DMS 273 treated with DMSO at 0.1 percent for 48 hours (cell line): ENCODE results near the gene HDHD3.

ENCODE experiments used
- DNase-seq: peaks from one replicate; lab custom pipeline; 2025; lab: John Stamatoyannopoulos, UW

HDHD3 gene

DNA sequence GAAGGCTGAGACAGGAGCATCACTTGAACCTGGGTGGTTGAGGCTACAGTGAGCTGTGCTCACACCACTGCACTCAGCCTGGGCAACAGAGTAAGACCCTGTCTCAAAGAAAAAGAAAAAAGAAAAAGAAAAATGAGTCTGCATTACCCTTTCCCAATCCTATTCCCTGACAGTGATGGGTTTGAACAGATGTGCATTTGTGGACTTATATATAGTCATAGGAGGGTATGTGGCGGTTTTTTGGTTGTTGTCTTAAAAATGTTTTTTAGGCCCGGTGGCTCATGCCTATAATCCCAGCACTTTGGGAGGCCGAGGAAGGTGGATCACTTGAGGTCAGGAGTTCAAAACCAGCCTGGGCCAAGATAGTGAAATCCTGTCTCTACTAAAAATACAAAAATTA is 13.4 kb downstream of the HDHD3 start:
- no peak for DNase-seq

DNA sequence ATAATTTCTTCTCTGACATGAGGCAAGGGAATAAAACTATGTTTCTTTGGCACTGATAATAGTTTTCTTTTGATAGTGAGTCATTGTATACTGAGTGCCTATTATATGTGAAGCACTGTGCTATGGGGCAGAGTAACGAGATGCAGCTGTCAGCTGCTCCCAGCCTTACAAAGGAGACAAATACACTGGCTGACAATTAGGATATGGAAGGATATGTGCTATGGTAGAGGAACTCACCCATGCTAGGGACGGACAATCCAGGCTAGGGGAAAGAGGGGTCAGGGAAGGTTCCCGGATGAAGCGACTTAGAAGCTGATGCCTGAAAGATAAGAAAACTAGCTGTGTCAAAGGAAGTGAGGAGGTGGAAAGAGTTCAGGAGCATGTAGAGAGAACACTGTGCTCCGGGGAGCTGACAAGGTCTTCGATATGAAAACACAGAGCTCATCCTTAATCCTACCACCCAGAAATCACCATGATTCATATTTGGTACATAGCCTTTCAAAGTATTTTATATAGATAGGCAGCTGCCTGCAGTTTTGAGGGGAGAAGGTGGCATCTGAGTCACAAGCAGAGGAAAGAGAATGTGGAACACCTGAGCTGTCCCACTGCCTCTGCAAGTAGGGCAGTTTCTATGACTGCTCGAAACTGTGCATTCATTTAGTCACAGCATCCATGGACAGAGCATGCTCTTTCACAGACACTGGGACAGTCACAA is 15.3 kb downstream of the HDHD3 start:
- no peak for DNase-seq

DNA sequence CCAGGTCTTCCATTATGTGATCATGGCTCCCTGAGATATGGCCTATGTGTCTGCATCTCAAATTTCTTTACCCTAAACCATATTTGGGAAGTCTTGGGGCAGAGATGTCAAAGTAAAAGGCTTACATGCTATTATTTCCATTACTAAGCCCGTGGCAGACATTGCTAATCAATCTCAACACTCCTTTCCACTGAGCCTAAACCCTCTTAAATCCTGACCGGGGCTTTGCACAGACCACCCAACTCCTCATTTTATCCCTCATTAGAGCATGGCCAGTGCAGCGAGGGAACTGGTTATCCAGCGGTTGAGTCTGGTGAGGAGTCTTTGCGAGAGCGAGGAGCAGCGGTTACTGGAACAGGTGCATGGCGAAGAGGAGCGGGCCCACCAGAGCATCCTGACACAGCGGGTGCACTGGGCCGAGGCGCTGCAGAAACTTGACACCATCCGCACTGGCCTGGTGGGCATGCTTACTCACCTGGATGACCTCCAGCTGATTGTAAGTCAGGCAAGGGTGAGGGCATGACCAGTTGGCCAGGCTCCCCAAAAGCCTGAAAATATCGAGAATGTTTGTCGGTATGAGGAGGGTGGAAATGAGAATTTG is 16.4 kb downstream of the HDHD3 start:
- no peak for DNase-seq

DNA sequence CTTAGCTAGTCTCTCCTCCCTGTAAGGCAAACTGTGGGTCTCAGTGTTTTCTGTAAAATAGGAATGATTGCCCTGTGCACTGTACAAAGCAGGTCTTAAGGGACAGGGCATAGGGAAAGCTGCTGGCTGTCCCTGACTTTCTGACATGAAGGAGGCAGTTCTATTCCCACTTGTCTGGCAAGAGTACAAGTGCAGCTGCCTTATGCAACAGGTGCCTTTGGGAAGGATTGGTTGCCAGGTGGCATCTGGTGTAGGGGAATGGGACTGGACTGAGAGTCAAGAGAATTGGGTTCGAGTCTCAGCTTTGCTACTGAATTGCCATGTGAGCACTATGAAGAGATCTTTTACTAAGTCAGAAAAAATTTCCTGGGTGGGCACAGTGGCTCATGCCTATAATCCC is 17.4 kb downstream of the HDHD3 start:
- no peak for DNase-seq

DNA sequence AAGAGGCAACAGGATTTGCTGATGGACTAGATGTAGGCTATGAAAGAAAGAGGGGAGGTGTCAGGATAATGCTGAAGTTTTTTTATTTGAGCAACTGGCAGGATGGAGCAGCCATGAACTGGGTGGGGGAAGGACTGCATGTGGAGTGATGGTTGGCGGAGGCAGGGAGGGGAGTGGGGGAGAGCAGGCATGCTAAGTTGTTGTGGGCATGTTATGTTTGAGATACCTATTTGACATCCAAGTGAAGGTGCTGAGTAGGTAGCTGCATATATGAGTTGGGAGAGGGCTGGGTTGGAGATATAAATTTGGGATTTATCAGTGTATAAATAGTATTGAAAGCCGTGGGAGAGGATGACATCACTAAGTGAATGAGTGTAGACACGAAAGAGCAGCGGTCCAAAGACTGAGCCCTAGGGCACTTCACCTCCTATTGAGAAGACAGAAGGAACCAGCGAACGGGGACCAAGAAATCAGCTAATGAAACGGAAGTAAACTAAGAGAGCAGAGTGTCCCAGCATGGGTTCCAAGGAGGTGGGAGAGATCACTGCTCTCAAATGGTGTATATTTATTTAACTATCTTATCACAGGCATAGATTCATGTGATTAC is 20.0 kb downstream of the HDHD3 start:
- no peak for DNase-seq

DNA sequence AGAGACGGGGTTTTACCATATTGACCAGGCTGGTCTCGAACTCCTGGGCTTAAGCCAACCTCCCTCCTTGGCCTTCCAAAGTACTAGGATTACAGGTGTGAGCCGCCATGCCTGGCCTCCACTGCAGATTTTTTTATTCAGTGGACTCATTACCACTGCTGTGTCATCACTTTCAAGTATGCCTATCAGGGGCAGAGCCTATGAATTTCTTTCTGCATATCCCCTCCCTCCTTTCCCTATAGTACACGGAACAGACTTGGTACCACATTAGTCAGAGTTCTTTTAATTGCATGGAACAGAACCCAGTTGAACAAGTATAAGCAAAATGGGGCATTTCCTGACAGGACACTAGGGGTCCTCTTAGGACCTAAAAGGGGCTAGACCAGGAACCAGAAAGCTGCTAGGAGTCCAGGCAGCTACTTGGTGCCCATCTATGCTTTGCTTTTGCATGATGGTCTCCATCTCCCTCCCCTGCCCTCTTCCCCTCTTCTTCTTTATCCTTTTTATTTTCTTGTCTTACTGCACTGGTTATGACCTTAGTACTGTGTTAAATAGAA is 21.7 kb downstream of the HDHD3 start:
- no peak for DNase-seq

DNA sequence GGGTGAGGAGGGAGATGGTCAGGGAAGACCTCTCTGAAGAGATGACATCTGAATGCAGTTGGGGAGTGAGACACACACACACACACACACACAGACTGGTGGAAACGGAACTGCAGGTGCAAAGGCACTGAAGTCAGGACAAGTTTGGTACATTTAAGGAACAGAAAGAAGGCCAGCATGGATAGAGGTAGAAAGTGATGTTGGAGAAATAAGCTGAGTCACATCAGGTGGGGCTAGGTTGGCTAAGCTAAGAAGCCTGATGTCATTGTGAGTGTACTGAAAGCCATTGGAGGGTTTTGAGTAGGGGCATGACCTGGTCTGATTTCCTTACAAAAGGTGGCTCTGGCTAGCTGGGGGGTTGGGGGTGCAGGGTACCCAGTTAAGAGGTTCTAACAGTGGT is 24.4 kb downstream of the HDHD3 start:
- DNase-seq: no peak

DNA sequence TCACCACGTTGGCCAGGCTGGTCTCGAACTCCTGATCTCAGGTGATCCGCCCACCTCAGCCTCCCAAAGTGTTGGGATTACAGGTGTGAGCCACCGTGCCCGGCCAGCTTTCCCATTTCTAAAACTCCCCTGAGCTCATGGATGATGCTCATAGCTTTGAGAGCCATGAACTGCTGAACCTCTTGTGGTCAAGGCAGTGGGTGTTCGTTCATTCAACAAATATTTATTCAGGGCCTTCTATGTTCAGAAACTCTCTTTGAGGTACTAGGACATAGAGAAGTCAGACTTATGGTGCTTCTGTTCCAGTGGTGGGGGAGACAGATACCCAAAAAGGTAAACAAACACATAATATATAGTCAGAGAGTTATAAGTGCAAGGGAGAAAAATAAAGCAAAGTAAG is 24.8 kb downstream of the HDHD3 start:
- DNase-seq: no peak

DNA sequence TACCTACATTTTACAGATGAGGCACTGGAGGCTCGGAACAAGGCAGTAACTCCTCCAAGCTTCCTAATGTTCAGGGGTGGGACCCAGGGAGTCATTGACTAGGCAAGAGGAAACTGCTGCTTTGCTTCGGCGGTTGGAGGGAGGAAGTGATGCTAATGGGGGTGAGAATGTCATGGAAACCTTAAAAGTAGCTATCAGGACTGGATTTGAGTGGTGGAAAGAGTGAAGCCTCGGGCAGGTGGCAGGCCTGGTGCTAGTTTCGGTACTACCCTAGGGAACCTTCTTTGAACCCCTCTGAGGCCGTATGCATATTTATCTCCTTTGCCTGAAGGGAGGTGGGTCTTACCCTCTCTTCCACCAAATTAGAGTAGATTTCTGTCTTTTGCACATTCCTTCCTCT is 25.8 kb downstream of the HDHD3 start:
- no peak for DNase-seq

DNA sequence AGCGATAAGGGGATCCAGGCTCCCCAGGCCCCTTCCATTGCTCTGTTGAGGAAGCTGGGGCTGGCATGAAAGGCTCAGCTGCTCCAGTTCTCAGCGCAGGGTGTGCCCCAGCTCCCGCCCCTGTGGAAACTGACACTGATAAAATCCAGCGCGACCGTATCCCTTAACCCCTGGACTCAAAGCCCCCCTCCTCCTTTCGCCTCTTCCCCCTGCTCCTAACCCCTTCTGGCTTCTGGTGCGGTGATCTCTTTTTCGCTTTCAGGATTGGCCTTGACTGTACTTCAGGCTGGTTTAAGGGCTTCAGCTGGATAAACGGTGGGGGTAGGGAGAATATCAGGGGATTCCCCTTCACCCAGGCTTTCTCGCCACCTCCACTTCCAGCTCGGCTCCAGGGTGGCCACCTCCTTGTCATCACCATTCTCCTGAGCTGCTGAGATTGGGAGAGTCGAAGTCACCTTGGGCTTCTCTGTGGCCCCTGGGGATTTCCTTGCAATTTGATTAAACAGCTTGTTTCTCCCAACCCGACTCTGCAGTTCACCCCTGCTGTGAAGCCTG is 26.6 kb downstream of the HDHD3 start:
- DNase-seq: no peak

DNA sequence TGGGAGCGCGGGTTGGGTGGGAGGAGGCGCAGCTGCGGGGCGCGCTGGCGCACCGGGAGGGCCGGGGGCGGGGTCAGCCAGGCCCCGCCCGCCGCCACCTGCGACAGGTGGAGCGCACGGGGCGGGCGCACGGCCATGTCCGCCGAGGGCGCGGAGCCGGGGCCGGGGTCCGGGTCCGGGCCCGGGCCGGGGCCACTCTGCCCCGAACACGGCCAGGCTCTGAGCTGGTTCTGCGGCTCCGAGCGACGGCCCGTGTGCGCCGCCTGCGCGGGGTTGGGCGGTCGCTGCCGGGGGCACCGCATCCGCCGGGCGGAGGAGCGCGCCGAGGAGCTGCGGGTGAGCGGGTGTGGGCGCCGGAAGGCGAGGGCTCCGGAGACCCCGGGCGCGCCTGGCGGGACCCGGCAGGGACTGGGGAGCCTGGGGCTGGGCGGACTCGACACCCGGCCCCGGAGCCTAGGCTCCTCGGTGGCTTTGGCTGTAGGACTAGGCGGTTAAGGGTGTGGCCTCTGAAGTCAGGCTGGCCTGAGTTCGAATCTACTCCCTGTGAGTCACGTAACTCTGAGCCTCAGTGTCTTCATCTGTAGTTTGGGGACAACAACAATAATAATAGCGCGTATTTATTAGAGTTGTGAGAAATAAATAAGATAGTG is 27.2 kb downstream of the HDHD3 start, which contains the start of gene BSPRY:
TSS of gene BSPRY (plus strand) at position 97 of the 650 bp plus-strand sequence. CDS start at position 136, 39 bp downstream.
- no peak for DNase-seq

DNA sequence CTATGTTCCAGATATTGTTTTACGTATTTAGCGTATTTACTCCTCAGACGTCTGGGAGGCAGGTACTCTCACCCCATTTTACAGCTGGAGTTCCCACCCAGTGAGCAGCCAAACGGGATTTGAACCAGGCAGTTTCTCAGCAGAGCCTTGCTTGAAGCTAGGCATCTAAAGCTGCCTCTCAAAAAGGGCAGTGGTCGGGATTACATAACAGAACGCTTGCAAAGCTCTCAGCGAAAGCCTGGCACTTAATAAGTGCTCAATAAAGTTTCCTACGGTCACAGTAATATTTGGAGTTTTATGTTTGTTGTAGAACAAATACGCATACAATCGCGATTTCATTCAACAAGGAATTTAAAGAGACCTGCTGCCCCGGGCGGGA is 27.7 kb downstream of the HDHD3 start:
- no peak for DNase-seq

DNA sequence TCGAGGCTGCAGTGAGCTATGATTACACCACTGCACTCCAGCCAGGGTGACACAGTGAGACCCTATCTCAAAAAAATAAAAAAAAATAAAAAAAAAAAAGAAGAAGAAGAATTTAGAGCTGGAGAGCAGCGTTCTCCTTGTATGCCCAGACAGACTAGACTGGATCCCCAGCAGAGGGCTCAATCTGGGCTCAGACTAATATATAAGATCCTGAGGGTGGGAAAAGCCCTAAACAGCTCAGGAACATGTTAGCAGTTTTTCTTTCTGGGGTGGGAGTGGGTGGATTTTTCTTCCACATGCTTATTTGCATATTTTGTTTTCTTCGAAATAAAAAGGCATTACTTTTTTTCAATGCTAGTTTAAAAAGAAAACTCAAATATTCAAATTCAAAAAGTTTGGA is 28.3 kb downstream of the HDHD3 start:
- no peak for DNase-seq

DNA sequence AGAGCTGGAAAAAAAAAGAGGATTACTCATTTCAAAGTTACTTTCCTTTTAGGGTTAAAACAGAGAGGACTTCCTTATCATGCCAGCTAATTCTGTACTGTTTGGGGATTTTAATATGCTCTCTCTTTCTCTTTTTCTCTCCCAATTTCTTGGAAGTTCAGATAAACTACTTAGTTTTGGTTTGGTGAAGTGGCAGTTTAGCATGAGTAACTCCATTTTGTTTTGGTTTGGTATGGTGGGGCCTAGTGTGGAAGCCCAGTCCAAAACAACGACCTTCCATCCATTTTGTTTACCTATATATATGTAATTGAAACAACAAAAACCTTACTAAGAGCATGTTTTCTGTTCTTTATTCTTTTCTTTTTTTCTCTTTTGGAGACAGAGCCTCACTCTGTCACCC is 31.1 kb downstream of the HDHD3 start:
- no peak for DNase-seq

DNA sequence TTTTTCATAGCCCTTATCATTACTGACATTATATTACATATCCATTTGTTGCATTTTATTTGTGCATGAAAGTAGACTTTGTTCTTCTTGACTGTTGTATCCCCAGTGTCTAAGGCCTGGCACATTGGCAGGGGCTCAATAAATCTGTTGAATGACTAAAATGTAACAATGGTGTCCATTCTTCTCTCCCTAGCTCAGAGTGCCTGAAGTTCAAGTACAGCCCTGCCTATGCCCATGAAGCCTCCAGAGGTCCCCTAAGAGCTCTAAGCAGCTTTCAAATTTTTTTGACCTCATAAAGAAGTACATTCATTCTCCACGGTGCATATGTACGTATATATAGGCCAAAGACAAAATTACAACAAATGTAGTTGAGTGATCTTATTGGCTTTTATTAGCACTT is 31.6 kb downstream of the HDHD3 start:
- DNase-seq: no peak

DNA sequence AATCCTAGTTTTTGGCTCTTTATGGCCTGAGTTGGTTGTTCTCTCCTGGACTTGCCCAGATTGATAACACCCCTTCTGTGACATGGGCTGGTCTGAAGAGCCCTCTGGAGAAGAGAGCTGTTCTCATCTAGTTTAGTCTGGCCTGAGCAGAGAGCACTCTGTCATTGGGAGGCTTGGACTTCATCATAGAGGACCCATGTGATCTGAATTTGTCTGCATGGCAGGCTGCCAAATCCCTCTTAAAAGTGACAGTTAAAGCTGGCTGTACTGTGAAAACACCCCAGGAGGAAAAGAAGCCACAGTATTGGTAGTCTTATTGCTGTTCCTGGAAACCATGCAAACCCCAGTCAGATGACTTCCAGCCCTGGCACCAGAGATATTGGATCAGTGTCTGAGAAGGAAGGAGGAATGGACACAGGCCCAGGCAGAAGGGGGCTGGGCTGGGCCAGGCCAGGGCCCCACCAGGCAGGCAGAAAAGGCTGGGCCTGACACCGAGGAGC is 33.0 kb downstream of the HDHD3 start:
- DNase-seq: no peak

DNA sequence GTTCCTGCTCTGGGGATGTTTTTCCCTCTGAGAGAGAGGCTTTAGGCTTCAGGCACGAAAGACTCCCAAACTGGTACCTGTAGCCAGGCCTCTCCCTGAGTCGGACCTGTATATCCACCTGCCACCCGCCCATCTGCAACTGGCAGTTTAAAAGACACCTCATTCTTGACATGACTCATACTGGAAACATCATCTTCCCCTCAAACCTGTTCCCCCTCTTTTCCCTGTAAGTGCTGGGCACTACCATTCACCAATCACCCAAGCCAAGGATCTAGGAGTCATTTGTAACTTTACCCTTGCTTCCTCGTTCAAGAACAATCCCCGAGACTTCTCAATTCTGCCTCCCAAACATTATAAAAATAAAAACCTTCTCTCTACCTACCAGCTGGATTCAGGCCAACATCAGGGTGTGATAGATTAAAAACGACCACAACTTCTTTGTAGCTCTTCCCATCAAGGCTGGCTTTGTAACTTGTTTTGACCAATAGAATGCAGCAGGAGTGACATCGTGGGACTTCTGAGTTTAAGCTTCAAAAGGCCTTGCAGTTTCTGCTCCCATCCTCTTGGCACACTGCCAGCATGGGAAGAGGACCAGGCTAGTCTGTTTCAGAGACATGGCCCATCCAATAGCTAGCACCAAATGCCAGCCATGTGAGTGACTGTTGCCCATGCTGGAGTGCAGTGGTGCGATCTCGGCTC is 34.9 kb downstream of the HDHD3 start:
- DNase-seq: no peak

DNA sequence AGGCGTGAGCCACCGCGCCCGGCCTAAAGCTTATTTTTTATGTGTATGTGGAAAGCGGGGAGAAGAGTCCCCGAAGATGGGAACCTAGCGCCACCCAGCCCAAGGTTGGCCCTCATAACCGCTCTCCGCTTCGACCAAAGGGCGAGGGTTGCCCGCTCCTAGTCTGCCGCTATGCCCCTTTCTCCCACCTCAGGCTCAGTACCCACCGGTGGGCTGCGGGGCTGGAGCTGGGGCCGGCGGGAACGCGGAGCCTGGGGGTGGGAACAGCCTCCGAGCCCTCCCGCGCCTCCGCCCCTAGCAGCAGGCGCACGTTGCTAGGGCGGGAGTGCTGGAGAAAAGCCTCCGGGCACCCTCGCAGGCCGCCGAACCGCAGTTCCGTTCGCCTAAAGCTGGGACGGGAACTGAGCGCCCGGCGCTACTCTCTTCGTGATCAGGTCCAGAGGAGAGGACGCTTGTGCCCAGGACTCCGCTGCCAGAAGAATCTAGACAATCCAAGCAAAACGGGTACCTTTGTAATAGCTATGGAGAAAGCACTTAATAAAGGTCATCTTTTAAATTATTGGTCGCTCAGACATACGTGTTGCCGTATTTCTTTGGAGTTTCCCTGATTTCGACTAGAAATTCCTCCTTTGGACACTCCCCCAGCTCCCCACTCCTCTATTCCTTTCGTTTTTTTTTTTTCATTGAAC is 36.6 kb downstream of the HDHD3 start, which contains the start of gene WDR31:
TSS of gene WDR31 (minus strand) at position 265 of the 689 bp plus-strand sequence. CDS start 8,253 bp downstream, outside the sequence.
- DNase-seq: peak; percentile 61

DNA sequence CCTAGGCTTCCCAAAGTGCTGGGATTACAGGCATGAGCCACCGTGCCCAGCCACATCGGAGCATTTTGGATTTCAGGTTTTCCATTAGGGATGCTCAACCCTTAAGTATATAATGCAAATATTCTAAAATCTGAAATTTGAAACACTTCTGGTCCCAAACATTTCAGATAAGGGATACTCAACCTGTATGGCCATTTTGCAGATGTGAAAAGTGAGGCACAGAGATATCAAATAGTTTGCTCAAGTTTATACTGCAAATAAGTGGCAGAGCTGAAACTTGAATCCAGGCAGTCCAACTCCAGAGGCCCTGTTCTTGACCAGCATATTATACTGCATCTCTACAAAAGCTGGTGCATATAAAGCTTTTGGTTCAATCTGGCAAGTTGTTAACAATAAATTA is 39.1 kb downstream of the HDHD3 start:
- no peak for DNase-seq

DNA sequence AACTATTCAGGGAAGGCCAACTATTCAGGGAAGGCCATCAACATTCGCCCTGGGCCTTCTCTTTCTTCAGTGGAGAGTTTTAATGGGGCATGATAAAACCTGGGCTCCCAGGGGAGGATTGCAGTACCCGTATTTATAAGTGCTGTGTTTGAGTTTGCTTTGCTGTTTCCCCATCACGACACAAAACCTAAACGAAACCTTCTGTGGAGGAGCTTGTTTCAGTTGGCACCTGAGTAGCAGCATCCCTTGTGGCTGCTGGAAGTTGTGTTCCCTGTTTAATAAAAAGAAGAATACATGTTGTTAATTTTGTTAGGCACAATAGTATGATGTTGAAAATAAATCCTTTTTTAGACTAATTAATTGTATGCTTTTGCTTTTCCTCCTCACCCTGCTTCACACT is 45.0 kb downstream of the HDHD3 start:
- DNase-seq: no peak
